GM23248 (cell line): ENCODE data around the gene NUFIP1. TPM values are rescaled to one million over a fixed set of nuclear protein-coding genes. Genes with fewer than 3 reads are reported as not detected.

Experiments used
- DNase-seq: peaks from one replicate; pipeline ENCODE4 v3.0.0-alpha.2; 2015
- H2AFZ ChIP-seq: fragments of 200-600 bp; sonication (generic); 2 replicates; pipeline ENCODE4 v1.6.1; 2016; ENCODE audit warnings: antibody characterized with exemption
- H3F3A ChIP-seq: fragments of 200-600 bp; sonication (generic); 2 replicates; pipeline ENCODE4 v1.6.1; 2016; ENCODE audit warnings: mild to moderate bottlenecking, antibody characterized with exemption, mixed run types; ENCODE audit not compliant: insufficient read depth
- H3K27ac ChIP-seq: fragments of 200-600 bp; sonication (generic); 2 replicates; pipeline ENCODE4 v1.5.1; 2016; ENCODE audit warnings: mild to moderate bottlenecking
- H3K27me3 ChIP-seq: fragments of 200-600 bp; sonication (generic); replicated peaks from 2 replicates; pipeline ENCODE4 v1.6.1; 2016; ENCODE audit warnings: mild to moderate bottlenecking; ENCODE audit not compliant: insufficient read depth
- H3K36me3 ChIP-seq: fragments of 200-600 bp; sonication (generic); 2 replicates; pipeline ENCODE4 v1.6.1; 2016; ENCODE audit warnings: low read depth, mild to moderate bottlenecking
- H3K4me1 ChIP-seq: fragments of 200-600 bp; sonication (generic); 2 replicates; pipeline ENCODE4 v1.6.1; 2016; ENCODE audit warnings: mild to moderate bottlenecking; ENCODE audit not compliant: insufficient read depth
- H3K4me2 ChIP-seq: fragments of 200-600 bp; sonication (generic); one replicate; pipeline ENCODE4 v1.6.1; 2016; ENCODE audit warnings: mild to moderate bottlenecking; ENCODE audit not compliant: unreplicated experiment
- H3K4me3 ChIP-seq: fragments of 200-600 bp; sonication (generic); 2 replicates; pipeline ENCODE4 v1.5.1; 2016; ENCODE audit warnings: mild to moderate bottlenecking
- H3K79me2 ChIP-seq: fragments of 200-600 bp; sonication (generic); 2 replicates; pipeline ENCODE4 v1.6.1; 2016; ENCODE audit warnings: mild to moderate bottlenecking; ENCODE audit not compliant: insufficient read depth
- H3K9ac ChIP-seq: fragments of 200-600 bp; sonication (generic); 2 replicates; pipeline ENCODE4 v1.6.1; 2016; ENCODE audit warnings: mild to moderate bottlenecking
- H3K9me2 ChIP-seq: fragments of 200-600 bp; sonication (generic); 2 replicates; pipeline ENCODE4 v1.6.1; 2016; ENCODE audit warnings: mixed run types, mild to moderate bottlenecking, moderate library complexity; ENCODE audit not compliant: insufficient read depth
- H3K9me3 ChIP-seq: fragments of 200-600 bp; sonication (generic); one replicate; pipeline ENCODE4 v1.6.1; 2017; ENCODE audit warnings: low read depth
- H4K20me1 ChIP-seq: fragments of 200-600 bp; sonication (generic); 2 replicates; pipeline ENCODE4 v1.6.0; 2016; ENCODE audit not compliant: insufficient read depth
- EZH2 ChIP-seq: fragments of 200-600 bp; sonication (generic); IDR thresholded peaks from 2 replicates; pipeline ENCODE4 v1.6.1; 2018; ENCODE audit warnings: antibody characterized with exemption, mild to moderate bottlenecking; ENCODE audit not compliant: insufficient read depth, poor library complexity, severe bottlenecking
- EZH2phosphoT487 ChIP-seq: fragments of 200-600 bp; sonication (generic); IDR thresholded peaks from 2 replicates; pipeline ENCODE4 v1.6.1; 2018; ENCODE audit warnings: antibody characterized with exemption, moderate library complexity, mild to moderate bottlenecking, low read depth; ENCODE audit not compliant: insufficient read depth
- WGBS, 2 experiments: methylation state at CpG; one replicate each; pipeline ENCODE4 v1.1.6; 2015 to 2017; ENCODE audit warnings: low lambda C conversion rate in 2 of 2, low coverage in 1 of 2; ENCODE audit errors: missing lambda C conversion rate in 2 of 2; 5-methylcytosine and 5-hydroxymethylcytosine counted together
- in situ Hi-C: fragments of 300-500 bp; cut with MboI; formaldehyde crosslinking; loops from 2 replicates; pipeline ENCODE4 v1.15.0; 2020
- polyA plus RNA-seq: library from polyadenylated mRNA; unstranded; fragments of >200 nt; fragmentation: Nextera tagmentation; extraction: Ambion mirVana; gene quantifications from 2 replicates; pipeline ENCODE4 v1.2.1, GENCODE V29; 2016
- small RNA-seq: library from RNA; depleted of rRNA; stranded (forward); fragments of <200 nt; gene quantifications from one replicate; pipeline ENCODE3, GENCODE V24; 2014; ENCODE audit warnings: low read depth, low replicate concordance
- total RNA-seq: library from RNA; depleted of rRNA; stranded (reverse); fragments of >200 nt; shearing (Covaris generic); gene quantifications from 2 replicates; pipeline ENCODE4 v1.2.3, GENCODE V29; 2014; rRNA removed

Gene NUFIP1
- total and polyA plus RNA-seq, 2 experiments from 2014 or later, result 1.3 to 5.5 TPM

DNA sequence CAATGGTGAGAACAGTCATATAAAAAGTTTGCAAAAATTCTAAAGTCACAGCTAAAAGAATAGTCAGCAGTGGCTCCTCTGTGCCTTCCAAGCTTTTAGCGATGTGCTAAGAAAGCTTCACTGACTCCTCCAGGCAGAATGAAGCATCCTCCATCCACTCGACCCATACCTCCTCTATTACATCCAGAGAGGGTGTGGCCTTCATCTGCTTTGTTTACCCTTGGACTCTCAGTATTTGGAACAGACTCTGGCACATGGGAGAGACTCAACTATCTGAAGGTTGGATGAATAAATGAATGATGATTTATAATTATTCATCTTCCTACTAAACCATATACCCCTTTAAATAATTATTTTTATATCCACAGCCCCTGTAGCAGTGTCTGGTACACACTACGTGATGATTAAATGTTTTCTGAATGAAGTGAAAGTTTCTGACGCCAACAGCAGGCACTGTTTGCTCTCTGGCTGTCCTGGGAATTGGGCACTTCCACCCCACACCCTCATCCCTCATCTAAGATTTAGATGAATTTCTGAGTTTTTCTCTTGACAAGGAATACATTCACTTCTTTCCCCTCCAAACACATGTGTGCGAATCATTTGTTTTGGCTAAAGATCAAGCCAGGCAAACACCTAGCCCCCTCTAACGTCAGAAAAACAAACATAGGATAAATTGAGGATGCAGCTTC lies 93.9 kb downstream of the NUFIP1 start:
- Histone ChIP-seq H3F3A (no peaks in the 10 kb centered on the region), H3K9ac (no peak overlapping the region), H2AFZ (no peak overlapping the region), H3K4me1 (no peaks in the 10 kb centered on the region), H4K20me1 (no peaks in the 10 kb centered on the region), H3K79me2 (no peaks in the 10 kb centered on the region), H3K27ac (no peak overlapping the region), H3K36me3 (no peaks in the 10 kb centered on the region), H3K27me3 (no peaks in the 10 kb centered on the region), H3K4me3 (no peak overlapping the region), H3K9me3 (no peaks in the 10 kb centered on the region), H3K4me2 (no peak overlapping the region), H3K9me2 (no peaks in the 10 kb centered on the region)
- no peak for TF ChIP-seq EZH2phosphoT487
- no peak for TF ChIP-seq EZH2
- in situ Hi-C loops, result no loop called here
- WGBS, 2 experiments, result 34 to 39% methylated on average over 6 of the region's 6 CpGs
- no peak for DNase-seq

DNA sequence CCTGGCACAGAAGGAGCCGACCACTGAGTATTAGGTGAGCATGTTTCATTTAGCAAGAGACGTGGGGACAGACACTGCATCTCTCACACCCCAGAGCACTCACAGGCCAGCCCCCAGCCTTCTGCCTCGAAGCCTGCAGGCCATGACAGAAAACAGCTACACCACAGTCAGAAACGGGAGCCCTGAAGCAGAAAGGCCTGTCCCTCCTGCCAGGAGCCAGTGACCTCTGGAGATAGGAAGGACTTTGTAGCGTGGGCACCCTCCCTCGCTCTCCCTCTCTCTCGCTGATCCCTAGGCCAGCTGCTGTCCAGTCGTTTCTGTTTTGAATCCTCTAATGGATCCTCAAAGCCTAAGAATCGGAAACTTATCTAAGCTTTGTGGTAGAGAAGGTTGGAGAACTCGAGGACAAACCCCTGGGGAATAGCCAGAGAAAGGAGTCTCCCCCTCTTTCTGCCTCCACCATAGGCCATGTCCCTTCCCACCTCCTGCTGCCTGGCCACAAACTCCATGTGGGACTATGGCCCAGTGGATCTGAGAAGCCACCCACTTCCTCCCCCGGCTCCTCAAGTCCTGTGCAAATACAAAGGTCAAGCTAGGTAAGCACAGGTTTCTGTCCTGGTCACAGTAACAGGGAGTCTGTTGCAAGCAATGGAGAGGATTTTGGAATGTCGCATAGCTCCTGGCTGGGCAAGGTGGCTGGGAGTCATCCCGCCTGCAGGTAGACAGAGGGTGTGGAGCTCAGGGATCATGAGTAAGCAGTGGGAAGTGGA lies 95.1 kb downstream of the NUFIP1 start:
- no peak overlapping the region for H3K4me2 ChIP-seq
- H3K4me1 ChIP-seq, result no peaks in the 10 kb centered on the region
- no peaks in the 10 kb centered on the region for H3K36me3 ChIP-seq
- H3K27me3 ChIP-seq, result no peaks in the 10 kb centered on the region
- no peak overlapping the region for H3K9ac ChIP-seq
- H2AFZ ChIP-seq, result no peak overlapping the region
- H3F3A ChIP-seq, result no peaks in the 10 kb centered on the region
- in situ Hi-C loops, result no loop called here
- H4K20me1 ChIP-seq, result no peaks in the 10 kb centered on the region
- DNase-seq, result no peak
- no peaks in the 10 kb centered on the region for H3K9me3 ChIP-seq
- no peak for TF ChIP-seq EZH2phosphoT487
- no peak for TF ChIP-seq EZH2
- H3K27ac ChIP-seq, result no peak overlapping the region
- H3K9me2 ChIP-seq, result no peaks in the 10 kb centered on the region
- WGBS, 2 experiments, result 81% methylated on average over 13 of the region's 13 CpGs
- no peaks in the 10 kb centered on the region for H3K79me2 ChIP-seq
- no peak overlapping the region for H3K4me3 ChIP-seq

Small RNA genes within 50 kb of the gene (small RNA-seq; reads per million reads assigned to genes)
- not detected for gene RN7SL49P

Other genes with a start within 250 kb of the NUFIP1 start
- 22.8 and 29.2 TPM in 2 replicates for gene GPALPP1, start 67 bp upstream of the NUFIP1 start, total RNA-seq
- 18.5 and 21.2 TPM in 2 replicates for gene GPALPP1, start 67 bp upstream of the NUFIP1 start, polyA plus RNA-seq
- 23.7 and 25.3 TPM in 2 replicates for gene GTF2F2, start 131.0 kb upstream of the NUFIP1 start, total RNA-seq
- gene GTF2F2, start 131.0 kb upstream of the NUFIP1 start, polyA plus RNA-seq, result 26.4 and 27.6 TPM in 2 replicates
- gene KCTD4, start 211.6 kb upstream of the NUFIP1 start, total RNA-seq, result 0.65 and 2.3 TPM in 2 replicates
- 1.8 and 2.1 TPM in 2 replicates for gene KCTD4, start 211.6 kb upstream of the NUFIP1 start, polyA plus RNA-seq